ENCODE measurements around the gene ASXL1. TPM values are rescaled to one million over a fixed set of nuclear protein-coding genes. Genes with fewer than 3 reads are reported as not detected.
A peak's percentile ranks its signal among the peaks of the same experiment; 100 is the strongest.

ASXL1 gene
- polyA plus RNA-seq, 2 of the 4 experiments (the other 2 are of a cell fraction): 35.7 to 36.0 TPM

- ChIA-PET POLR2A (interaction anchor here (0.5 to 0.6 kb wide), 2 partner anchors 58 to 269 kb away, joined by 3 to 4 read pairs; no protein-coding TSS in a partner anchor), CTCF (interaction anchor here (0.7 to 11.0 kb wide), 3 partner anchors 6 to 22 kb away, joined by 3 to 82 read pairs (median 3); no protein-coding TSS in a partner anchor)
- Histone ChIP-seq H3K4me2 (no peak overlapping the region), H3K4me3 (no peak overlapping the region), H3K27ac (no peak overlapping the region), H3K4me1 (no peaks in the 10 kb centered on the region), H3K9me3 (no peaks in the 10 kb centered on the region)
- FAIRE-seq: no peak
- WGBS (ENCODE audit: missing lambda C conversion rate): 81% methylated on average over 9 of the region's 9 CpGs
- ATAC-seq: no peak
- TF ChIP-seq CBX8 (IDR thresholded peaks at IDR 0.05) (no peak), TP53 (CRISPR knock-in tag; IDR thresholded peaks at IDR 0.05) (no peak), ZNF302 (CRISPR knock-in tag; IDR thresholded peaks at IDR 0.05) (no peak), CHD4 (IDR thresholded peaks at IDR 0.05; ENCODE audit: borderline replicate concordance) (no peak)
- no peak for DNase-seq (ENCODE audit: low read depth in 1 of 2, low spot score in 1 of 2)
Observed at GRCh38 chr20:32449057-32449889, 91.1 kb downstream of the ASXL1 start.

- Histone ChIP-seq H3K9me3 (no peaks in the 10 kb centered on the region), H3K4me2 (no peak overlapping the region), H3K4me3 (no peak overlapping the region), H3K4me1 (no peaks in the 10 kb centered on the region), H3K27ac (no peak overlapping the region)
- 71% methylated on average over 8 of the region's 8 CpGs for WGBS (ENCODE audit: missing lambda C conversion rate)
- TF ChIP-seq HES2 (IDR thresholded peaks at IDR 0.05) (no peak), EHF (CRISPR knock-in tag; IDR thresholded peaks at IDR 0.05) (no peak), FOSL2 (IDR thresholded peaks at IDR 0.05) (no peak), FOSL2 (CRISPR knock-in tag; IDR thresholded peaks at IDR 0.05) (no peak), POLR2AphosphoS2 (conservative IDR thresholded peaks at IDR 0.05; ENCODE audit: low read length) (no peak), ELK1 (IDR thresholded peaks at IDR 0.05; ENCODE audit: low read depth, low read length) (no peak), SMC3 (IDR thresholded peaks at IDR 0.05) (no peak), HEYL (CRISPR knock-in tag; IDR thresholded peaks at IDR 0.05) (no peak)
- FAIRE-seq (no peak), DNase-seq (ENCODE audit: low read depth in 1 of 2, low spot score in 1 of 2) (no peak), ATAC-seq (no peak)
- ChIA-PET CTCF (interaction anchor here (0.9 to 11.0 kb wide), 2 partner anchors 6 to 19 kb away, joined by 3 to 82 read pairs; no protein-coding TSS in a partner anchor), POLR2A (interaction anchor here (0.5 kb wide), 1 partner anchor 270 kb away, joined by 4 read pairs; no protein-coding TSS in a partner anchor)
Observed at GRCh38 chr20:32449890-32450401, 91.8 kb downstream of the ASXL1 start.

- H3K4me3 ChIP-seq: no peak overlapping the region
- DNase-seq (ENCODE audit: low read depth in 1 of 2, low spot score in 1 of 2): no peak
- no peak for FAIRE-seq
- no peaks in the 10 kb centered on the region for H3K9me3 ChIP-seq
- 83% methylated on average over 9 of the region's 9 CpGs for WGBS (ENCODE audit: missing lambda C conversion rate)
- H3K27ac ChIP-seq: peak overlapping the region in 1 of 2 experiments; percentile 49; a peak in 2 of 6 replicates
- ChIA-PET POLR2A (no interaction called here), CTCF (interaction anchor here (0.9 kb wide), 1 partner anchor 20 kb away, joined by 3 read pairs; no protein-coding TSS in a partner anchor)
- no peak for ATAC-seq
- no peaks in the 10 kb centered on the region for H3K4me1 ChIP-seq
- no peak overlapping the region for H3K4me2 ChIP-seq
- TF ChIP-seq ZFP36 (IDR thresholded peaks at IDR 0.05; ENCODE audit: borderline replicate concordance, partially characterized antibody) (no peak), CHD2 (IDR thresholded peaks at IDR 0.05; ENCODE audit: low read length, partially characterized antibody) (no peak), CTCF (IDR thresholded peaks at IDR 0.05) (no peak), PBX3 (IDR thresholded peaks at IDR 0.05) (no peak), REST (IDR thresholded peaks at IDR 0.05) (no peak), ZC3H11A (IDR thresholded peaks at IDR 0.05) (no peak), TP53 (CRISPR knock-in tag; IDR thresholded peaks at IDR 0.05) (no peak), MAZ (IDR thresholded peaks at IDR 0.05; ENCODE audit: borderline replicate concordance, low read depth, low read length) (no peak), ELK1 (IDR thresholded peaks at IDR 0.05; ENCODE audit: low read depth, low read length) (no peak), KDM1A (IDR thresholded peaks at IDR 0.05; ENCODE audit: low read depth) (no peak), NFE2L2 (conservative IDR thresholded peaks at IDR 0.05; ENCODE audit: low read length) (no peak)
Observed at GRCh38 chr20:32450484-32451061, 92.4 kb downstream of the ASXL1 start.
